Hindlimb muscle (tissue), 1 donor: ENCODE data around the gene ZNF597. TPM values are rescaled to one million over a fixed set of nuclear protein-coding genes. Genes with fewer than 3 reads are reported as not detected.
"Not testable (repeated sequence)": the region's sequence is repeated elsewhere in the genome, so short reads cannot be mapped to it uniquely, and the experiment has no call there.

ENCODE experiments used
- DNase-seq: peaks from one replicate; pipeline ENCODE4 v3.0.0-alpha.2; 2013
- polyA plus RNA-seq: library from polyadenylated mRNA; unstranded; fragments of 120-200 nt; gene quantifications from one replicate; pipeline ENCODE4 v1.2.1, GENCODE V29; 2013; ENCODE audit not compliant: insufficient read length

Gene ZNF597
- polyA plus RNA-seq, 1 donor, result 1.8 TPM

- no peak for DNase-seq
These were observed 32.5 kb upstream of the ZNF597 start for GRCh38 chr16:3475604-3476375.

- not testable (repeated sequence) for DNase-seq
These were observed 31.6 kb upstream of the ZNF597 start for GRCh38 chr16:3474870-3475269.

- DNase-seq, result no peak
These were observed 31.0 kb upstream of the ZNF597 start for GRCh38 chr16:3474136-3474779.

- DNase-seq, result not testable (repeated sequence)
These were observed 30.3 kb upstream of the ZNF597 start for GRCh38 chr16:3473596-3473943.

DNA sequence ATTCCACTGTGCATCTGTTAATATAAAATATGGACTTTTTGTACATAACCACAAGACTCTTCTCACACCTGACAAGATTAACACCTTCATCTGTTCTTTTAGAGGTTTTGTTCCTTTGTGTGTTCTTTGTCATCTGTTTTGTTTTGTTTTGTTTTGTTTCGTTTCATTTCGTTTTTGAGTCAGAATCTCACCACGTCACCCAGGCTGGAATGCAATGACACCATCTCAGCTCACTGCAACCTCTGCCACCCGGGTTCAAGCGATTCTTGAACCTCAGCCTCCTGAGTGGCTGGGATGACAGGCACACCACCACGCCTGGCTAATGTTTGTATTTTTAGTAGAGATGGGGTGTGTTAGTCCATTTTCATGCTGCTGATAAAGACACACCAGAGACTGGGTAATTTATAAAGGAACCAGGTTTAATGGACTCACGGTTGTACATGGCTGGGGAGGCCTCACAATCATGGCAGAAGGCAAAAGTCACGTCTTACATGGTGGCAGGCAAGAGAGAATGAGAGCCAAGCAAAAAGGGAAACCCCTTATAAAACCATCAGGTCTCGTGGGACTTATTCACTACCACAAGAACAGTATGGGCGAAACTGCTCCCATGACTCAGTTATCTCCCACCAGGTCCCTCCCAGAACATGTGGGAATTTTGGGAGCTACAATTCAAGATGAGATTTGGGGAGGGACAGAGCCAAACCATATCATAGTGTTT is 29.7 kb upstream of the ZNF597 start:
- DNase-seq, result no peak

GRCh38 chr16:3471518-3472176 is 28.3 kb upstream of the ZNF597 start:
- DNase-seq, result no peak

- DNase-seq, result no peak
These were observed 27.4 kb upstream of the ZNF597 start for GRCh38 chr16:3470723-3471122.

DNA sequence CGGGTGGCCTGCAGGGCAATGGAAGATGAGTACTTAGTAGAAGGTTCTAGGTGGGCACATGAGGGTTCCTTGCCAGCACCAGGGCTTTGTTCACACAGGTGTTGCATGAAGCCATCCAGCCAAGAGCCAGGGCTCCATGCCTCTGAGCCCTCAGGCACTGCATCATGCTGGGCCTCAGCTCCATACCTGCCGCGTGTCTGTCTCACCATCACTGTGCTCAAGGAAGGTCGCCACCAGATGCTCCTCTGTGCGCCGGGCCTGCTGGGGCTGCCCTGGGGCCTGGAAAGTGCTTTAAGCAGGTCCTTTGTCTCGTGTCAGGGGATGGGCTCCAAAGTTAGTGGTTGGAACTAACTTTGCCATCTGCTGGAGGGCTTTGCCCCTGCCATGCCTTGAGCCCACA is 26.4 kb upstream of the ZNF597 start:
- DNase-seq, result no peak

DNA sequence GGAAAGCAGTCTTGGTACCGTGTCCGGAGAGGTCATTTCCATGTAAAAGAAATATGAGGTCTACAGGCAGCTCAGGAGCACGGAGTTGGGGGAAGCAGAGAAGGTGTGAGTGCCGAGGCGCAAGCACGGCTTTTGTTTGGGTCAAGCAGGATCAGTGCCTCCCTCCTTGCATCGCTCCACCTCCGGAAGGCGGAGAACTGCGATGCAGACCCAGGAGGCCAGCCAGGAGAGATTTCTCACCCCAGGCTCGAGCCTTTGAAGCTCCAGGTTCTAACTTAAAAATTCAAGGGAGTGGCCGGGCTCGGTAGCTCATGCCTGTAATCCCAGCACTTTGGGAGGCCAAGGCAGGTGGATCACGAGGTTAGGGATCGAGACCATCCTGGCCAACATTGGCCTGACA is 25.2 kb upstream of the ZNF597 start:
- no peak for DNase-seq

DNA sequence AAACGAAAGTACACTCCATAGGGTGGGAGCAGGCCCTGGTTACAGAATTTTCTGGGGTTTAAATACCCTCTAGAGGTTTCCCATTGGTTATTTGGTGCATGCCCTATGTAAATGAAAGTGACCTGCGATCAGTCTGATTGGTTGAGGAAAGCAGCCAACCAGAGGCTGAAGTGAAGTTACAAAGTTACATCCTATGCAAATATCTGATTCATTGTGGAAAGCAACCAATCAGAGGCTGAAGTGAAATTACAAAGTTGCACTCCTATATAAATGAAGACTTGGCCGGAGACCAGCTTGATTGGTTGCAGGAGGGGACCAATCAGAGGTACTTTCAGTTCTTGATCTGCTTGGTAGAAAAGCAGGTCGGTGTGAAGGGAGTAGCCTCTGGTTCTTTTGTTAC is 24.6 kb upstream of the ZNF597 start:
- DNase-seq, result no peak

- no peak for DNase-seq
These were observed 23.9 kb upstream of the ZNF597 start for GRCh38 chr16:3467182-3467581.

DNA sequence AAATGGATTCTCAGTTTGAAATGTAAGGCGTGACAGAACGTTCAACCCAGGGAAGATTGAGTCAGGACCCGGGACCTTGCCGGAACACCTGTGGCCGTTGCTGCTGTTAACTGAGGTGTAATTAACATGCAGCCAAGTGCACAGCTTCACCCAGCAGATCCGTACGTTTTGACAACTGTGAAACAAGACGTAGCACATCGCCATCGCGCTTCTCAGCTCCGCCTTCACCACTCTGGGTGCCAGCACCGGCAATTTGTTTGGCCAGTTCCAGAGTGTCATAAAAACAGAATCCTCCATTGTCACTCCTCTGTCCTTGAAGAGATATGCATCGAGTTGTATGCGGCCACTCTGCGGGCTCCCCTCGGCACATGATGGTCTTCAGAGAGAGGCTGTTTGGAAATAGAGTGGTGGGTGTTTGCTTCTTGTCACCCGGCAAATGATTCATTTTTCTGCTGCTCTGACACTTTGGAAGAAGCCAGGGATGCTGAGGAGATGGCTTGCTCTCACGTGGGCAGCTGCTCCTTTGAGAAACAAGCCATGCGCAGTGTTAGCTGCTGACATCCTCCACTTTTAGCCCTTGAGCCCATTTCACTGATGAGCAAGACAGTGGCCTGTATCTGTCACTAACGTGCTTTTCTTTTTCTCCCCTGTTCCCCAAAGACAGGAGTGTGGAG is 22.7 kb upstream of the ZNF597 start:
- DNase-seq, result no peak

DNA sequence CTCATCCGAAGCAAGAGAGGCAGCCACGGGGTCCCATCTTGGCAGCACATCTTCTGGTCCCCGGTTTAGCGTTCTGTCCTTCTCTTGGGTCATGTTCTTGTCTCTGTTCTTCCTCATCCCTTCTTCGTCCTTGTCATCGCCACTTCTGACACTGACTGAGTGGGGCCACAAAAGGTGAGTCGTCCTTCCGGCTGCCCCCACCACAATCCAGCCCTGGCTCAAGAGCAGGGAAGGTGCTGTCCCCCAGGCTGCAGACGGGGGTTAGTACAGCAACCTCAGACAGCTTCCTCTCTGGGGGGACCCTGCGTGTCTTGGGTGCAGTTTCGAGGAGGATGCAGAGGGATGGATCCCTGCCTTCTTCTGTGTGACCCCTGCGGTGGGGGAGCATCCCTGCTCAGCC is 22.0 kb upstream of the ZNF597 start:
- no peak for DNase-seq

DNA sequence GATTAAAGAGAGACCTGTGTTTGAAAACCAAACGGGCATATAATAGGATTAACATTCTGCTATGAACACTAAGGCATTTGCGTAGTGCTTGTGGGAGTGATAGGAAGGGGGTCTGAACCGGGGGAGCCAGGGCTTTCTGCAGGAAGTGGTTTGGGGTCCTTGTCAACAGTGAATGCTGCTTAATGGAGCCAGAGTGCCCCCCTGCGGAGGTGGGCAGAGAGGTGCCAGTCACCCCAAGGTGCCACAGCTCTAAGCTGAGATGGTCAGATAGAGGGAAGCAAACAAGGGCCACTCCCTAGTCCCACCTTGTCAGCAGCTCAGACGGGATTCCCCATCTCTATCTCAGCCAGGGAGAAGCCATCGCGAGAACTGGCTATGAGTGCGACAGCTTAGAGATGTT is 17.8 kb upstream of the ZNF597 start:
- DNase-seq, result no peak

- DNase-seq, result no peak
These were observed 17.3 kb upstream of the ZNF597 start for GRCh38 chr16:3460585-3460984.

GRCh38 chr16:3460121-3460520 is 16.8 kb upstream of the ZNF597 start:
- DNase-seq, result no peak

DNA sequence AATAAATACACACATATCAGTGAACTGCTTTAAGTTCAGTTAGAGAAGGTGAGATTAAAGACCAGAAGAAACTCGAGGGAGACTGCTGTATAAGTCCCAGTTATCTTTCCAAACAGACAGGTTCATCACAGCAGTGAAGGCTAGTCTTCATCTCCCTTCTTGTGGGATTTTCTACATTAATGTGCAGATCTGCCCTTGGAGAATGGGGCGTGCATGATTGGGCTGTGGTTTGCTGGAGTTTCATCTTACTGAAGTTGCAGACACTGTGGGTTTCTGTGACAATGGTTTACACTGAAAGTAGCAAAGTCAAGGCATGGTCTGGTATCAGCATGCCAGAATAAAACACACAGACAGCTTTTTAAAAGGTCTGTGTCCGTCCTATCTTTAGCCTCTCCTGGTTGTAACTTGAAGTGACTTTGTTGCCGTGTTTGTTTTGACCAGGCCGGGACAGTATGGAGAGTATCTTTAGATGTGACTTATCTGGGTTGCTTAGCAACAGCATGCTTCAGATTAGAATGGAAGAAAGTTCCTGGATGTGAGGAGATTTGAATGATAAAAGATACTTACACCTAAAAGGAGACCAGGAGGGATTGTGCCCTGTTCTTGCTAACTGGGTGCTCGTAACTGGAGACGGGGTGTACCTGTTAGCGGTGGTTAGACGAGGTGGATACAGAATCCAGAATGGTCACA is 16.2 kb upstream of the ZNF597 start:
- no peak for DNase-seq

- DNase-seq, result no peak
These were observed 15.6 kb upstream of the ZNF597 start for GRCh38 chr16:3458852-3459361.

- no peak for DNase-seq
These were observed 15.1 kb upstream of the ZNF597 start for GRCh38 chr16:3458278-3458851.

DNA sequence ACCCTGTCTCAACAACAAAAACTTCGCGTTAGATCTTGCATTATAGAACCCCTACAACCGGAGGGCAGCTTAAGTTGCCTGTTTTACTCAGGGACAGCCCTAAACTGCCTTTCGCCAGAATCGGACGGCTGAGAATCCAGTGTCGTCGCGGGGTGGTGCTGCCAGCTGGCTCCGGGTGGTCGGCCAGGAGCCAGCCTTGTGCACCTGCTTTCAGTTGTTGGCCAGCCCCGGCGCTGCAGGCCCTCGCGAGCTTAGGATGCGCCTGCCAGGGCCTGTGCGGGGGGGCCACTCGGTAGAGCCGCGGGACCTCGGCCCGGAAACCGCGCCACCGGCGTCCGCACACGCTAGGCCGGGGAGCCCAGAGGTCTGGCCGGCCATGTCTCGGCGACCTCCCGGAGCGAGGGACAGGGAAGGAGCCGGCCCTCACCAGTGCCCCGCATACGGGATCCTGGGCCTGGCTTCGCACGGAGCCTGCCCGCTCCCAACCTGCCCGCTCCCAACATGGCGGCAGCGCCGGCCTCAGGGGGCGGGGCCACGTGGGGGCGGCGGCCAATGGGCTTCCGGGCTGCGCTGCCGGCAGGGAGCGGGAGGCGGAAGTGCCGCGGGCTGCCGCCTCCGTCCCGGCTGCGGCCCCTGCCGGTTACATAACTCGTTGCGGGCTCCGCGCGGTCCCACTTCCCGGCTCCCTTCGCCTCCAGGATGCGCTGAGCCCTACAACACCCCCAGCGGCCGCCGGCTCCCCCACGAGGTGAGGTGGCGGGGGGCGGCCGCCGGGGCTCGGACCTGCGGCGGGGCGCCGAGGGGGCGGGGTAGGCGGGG is 14.3 kb upstream of the ZNF597 start:
- DNase-seq, result peak; percentile 91
